Suppressor macrophage (primary cell): ENCODE results near the gene BTBD9.

Experiments used
- DNase-seq, 4 experiments: peaks; one replicate each; pipeline ENCODE4 v3.0.0-alpha.2; 2020 to 2022

Gene BTBD9

GRCh38 chr6:38160831-38161230, 478.9 kb downstream of the BTBD9 start:
- peak in 1 of 4 experiments; percentile 1 for DNase-seq

- DNase-seq, result peak; percentile 38 to 83 (median 52)
Measured at GRCh38 chr6:38159596-38159995, 480.1 kb downstream of the BTBD9 start.

GRCh38 chr6:38158762-38159350, 480.9 kb downstream of the BTBD9 start:
- no peak for DNase-seq

- no peak for DNase-seq
Measured at GRCh38 chr6:38157905-38158304, 481.8 kb downstream of the BTBD9 start.

GRCh38 chr6:38156818-38157565, 482.7 kb downstream of the BTBD9 start:
- no peak for DNase-seq

GRCh38 chr6:38155621-38156204, 484.0 kb downstream of the BTBD9 start:
- DNase-seq, result peak in 1 of 4 experiments; percentile 12

GRCh38 chr6:38155144-38155543, 484.6 kb downstream of the BTBD9 start:
- peak; percentile 80 to 93 (median 84) for DNase-seq

GRCh38 chr6:38154731-38155130, 485.0 kb downstream of the BTBD9 start:
- no peak for DNase-seq

- peak; percentile 6 to 56 (median 42) for DNase-seq
Measured at GRCh38 chr6:38153798-38154345, 485.9 kb downstream of the BTBD9 start.

GRCh38 chr6:38153076-38153797, 486.5 kb downstream of the BTBD9 start:
- peak; percentile 7 to 52 (median 37) for DNase-seq

- no peak for DNase-seq
Measured at GRCh38 chr6:38152620-38153019, 487.1 kb downstream of the BTBD9 start.

GRCh38 chr6:38151580-38152500, 487.9 kb downstream of the BTBD9 start:
- DNase-seq, result no peak

- no peak for DNase-seq
Measured at GRCh38 chr6:38150681-38151296, 488.9 kb downstream of the BTBD9 start.

- no peak for DNase-seq
Measured at GRCh38 chr6:38150021-38150420, 489.7 kb downstream of the BTBD9 start.

GRCh38 chr6:38149531-38149930, 490.2 kb downstream of the BTBD9 start:
- no peak for DNase-seq

- no peak for DNase-seq
Measured at GRCh38 chr6:38148606-38149005, 491.1 kb downstream of the BTBD9 start.

GRCh38 chr6:38146734-38147027, 493.0 kb downstream of the BTBD9 start:
- DNase-seq, result no peak

- DNase-seq, result no peak
Measured at GRCh38 chr6:38146021-38146733, 493.6 kb downstream of the BTBD9 start.

GRCh38 chr6:38144365-38144945, 495.3 kb downstream of the BTBD9 start:
- DNase-seq, result no peak
